GM23338 (cell line): Measurements from ENCODE around the gene PTPN21. TPM values are rescaled to one million over a fixed set of nuclear protein-coding genes. Genes with fewer than 3 reads are reported as not detected.

Experiments used
- ATAC-seq: fragments of 200-7000 bp; cut with Tn5 transposase; 3 replicates; pipeline ENCODE4 v1.9.1; 2020
- DNase-seq: peaks from one replicate; pipeline ENCODE4 v3.0.0-alpha.2; 2015; ENCODE audit warnings: low spot score
- H2AFZ ChIP-seq: fragments of 200-600 bp; sonication (generic); 2 replicates; pipeline ENCODE4 v1.8.0; 2016; ENCODE audit warnings: antibody characterized with exemption, mild to moderate bottlenecking, moderate library complexity
- H3F3A ChIP-seq: fragments of 200-600 bp; sonication (generic); replicated peaks from 2 replicates; pipeline ENCODE4 v1.8.0; 2017; ENCODE audit warnings: antibody characterized with exemption, mixed run types, low read depth
- H3K27ac ChIP-seq: fragments of 200-600 bp; sonication (generic); 2 replicates; pipeline ENCODE4 v1.6.1; 2016; ENCODE audit warnings: low read depth
- H3K27me3 ChIP-seq: fragments of 200-600 bp; sonication (generic); 2 replicates; pipeline ENCODE4 v1.8.0; 2016; ENCODE audit warnings: mild to moderate bottlenecking, mixed run types, moderate library complexity; ENCODE audit not compliant: insufficient read depth
- H3K36me3 ChIP-seq: fragments of 200-600 bp; sonication (generic); 2 replicates; pipeline ENCODE4 v1.8.0; 2016; ENCODE audit warnings: mild to moderate bottlenecking; ENCODE audit not compliant: insufficient read depth
- H3K4me1 ChIP-seq: fragments of 200-600 bp; sonication (generic); 2 replicates; pipeline ENCODE4 v1.8.0; 2016; ENCODE audit warnings: mild to moderate bottlenecking, moderate library complexity; ENCODE audit not compliant: insufficient read depth
- H3K4me2 ChIP-seq: fragments of 200-600 bp; sonication (generic); 2 replicates; pipeline ENCODE4 v1.7.1; 2017; ENCODE audit warnings: mixed run types
- H3K4me3 ChIP-seq: fragments of 200-600 bp; sonication (generic); 2 replicates; pipeline ENCODE4 v1.6.1; 2016; ENCODE audit warnings: mixed run types
- H3K79me2 ChIP-seq: fragments of 200-600 bp; sonication (generic); replicated peaks from 2 replicates; pipeline ENCODE4 v1.8.0; 2017; ENCODE audit warnings: mild to moderate bottlenecking; ENCODE audit not compliant: insufficient read depth
- H3K9me2 ChIP-seq: fragments of 200-600 bp; sonication (generic); 2 replicates; pipeline ENCODE4 v1.8.0; 2017; ENCODE audit not compliant: insufficient read depth
- H4K20me1 ChIP-seq: fragments of 200-600 bp; sonication (generic); replicated peaks from 2 replicates; pipeline ENCODE4 v1.8.0; 2017; ENCODE audit warnings: mild to moderate bottlenecking; ENCODE audit not compliant: insufficient read depth
- H3K27ac Mint-ChIP-seq: 2 replicates; pipeline ENCODE4 v1.8.0; 2020; ENCODE audit warnings: inconsistent platforms, mild to moderate bottlenecking, moderate library complexity, mixed read lengths
- H3K27me3 Mint-ChIP-seq: 3 replicates; pipeline ENCODE4 v1.8.0; 2022; ENCODE audit warnings: low read depth, mild to moderate bottlenecking, moderate library complexity, mixed read lengths, inconsistent platforms; ENCODE audit not compliant: insufficient read depth, poor library complexity
- H3K36me3 Mint-ChIP-seq: 3 replicates; pipeline ENCODE4 v1.8.0; 2021; ENCODE audit warnings: low read depth, mild to moderate bottlenecking, inconsistent platforms, moderate library complexity, mixed read lengths
- H3K4me1 Mint-ChIP-seq: 3 replicates; pipeline ENCODE4 v1.8.0; 2020; ENCODE audit warnings: mild to moderate bottlenecking, inconsistent platforms, mixed read lengths
- H3K4me3 Mint-ChIP-seq: 3 replicates; pipeline ENCODE4 v1.8.0; 2021; ENCODE audit warnings: moderate library complexity, mild to moderate bottlenecking, inconsistent platforms, mixed read lengths
- H3K9me3 Mint-ChIP-seq: 3 replicates; pipeline ENCODE4 v1.8.0; 2020; ENCODE audit warnings: moderate library complexity, mild to moderate bottlenecking, inconsistent platforms, mixed read lengths
- JUNB ChIP-seq: IDR thresholded peaks from one replicate; pipeline ENCODE4 v1.6.1; 2016; ENCODE audit warnings: antibody characterized with exemption; ENCODE audit not compliant: unreplicated experiment
- ZNF114 ChIP-seq: fragments of 250-450 bp; sonication (Bioruptor Pico); IDR thresholded peaks from 2 replicates; pipeline ENCODE4 v1.5.0; 2020; ENCODE audit warnings: mild to moderate bottlenecking, moderate library complexity
- ZNF331 ChIP-seq: fragments of 250-450 bp; sonication (Bioruptor Pico); IDR thresholded peaks from 2 replicates; pipeline ENCODE4 v1.5.0; 2020; ENCODE audit warnings: low read depth, mild to moderate bottlenecking, moderate library complexity
- polyA plus RNA-seq: library from polyadenylated mRNA; unstranded; fragments of >200 nt; fragmentation: Nextera tagmentation; extraction: Ambion mirVana; gene quantifications from 2 replicates; pipeline ENCODE4 v1.2.1, GENCODE V29; 2016
- total RNA-seq: library from RNA; depleted of rRNA; stranded (reverse); fragments of >200 nt; shearing (Covaris generic); gene quantifications from 2 replicates; pipeline ENCODE4 v1.2.3, GENCODE V29; 2014
- TF ChIP-seq, protein P1 (sequence below), 2 experiments: fragments of 200-600 bp in 1 of 2; sonication (generic) in 1 of 2; conservative IDR thresholded peaks; 2 replicates each; pipeline versions ENCODE4 v1.5.1 to v1.6.1; 2016 to 2017; ENCODE audit warnings: antibody characterized with exemption in 2 of 2, low read depth in 2 of 2, mild to moderate bottlenecking in 2 of 2, moderate library complexity in 1 of 2
- TF ChIP-seq, protein P2 (sequence below): fragments of 250-450 bp; sonication (Bioruptor Pico); IDR thresholded peaks from 2 replicates; pipeline ENCODE4 v1.5.0; 2020; ENCODE audit warnings: mild to moderate bottlenecking, moderate library complexity

Gene PTPN21
- total and polyA plus RNA-seq, 2 experiments from 2014 or later = 2.7 to 5.6 TPM

DNA sequence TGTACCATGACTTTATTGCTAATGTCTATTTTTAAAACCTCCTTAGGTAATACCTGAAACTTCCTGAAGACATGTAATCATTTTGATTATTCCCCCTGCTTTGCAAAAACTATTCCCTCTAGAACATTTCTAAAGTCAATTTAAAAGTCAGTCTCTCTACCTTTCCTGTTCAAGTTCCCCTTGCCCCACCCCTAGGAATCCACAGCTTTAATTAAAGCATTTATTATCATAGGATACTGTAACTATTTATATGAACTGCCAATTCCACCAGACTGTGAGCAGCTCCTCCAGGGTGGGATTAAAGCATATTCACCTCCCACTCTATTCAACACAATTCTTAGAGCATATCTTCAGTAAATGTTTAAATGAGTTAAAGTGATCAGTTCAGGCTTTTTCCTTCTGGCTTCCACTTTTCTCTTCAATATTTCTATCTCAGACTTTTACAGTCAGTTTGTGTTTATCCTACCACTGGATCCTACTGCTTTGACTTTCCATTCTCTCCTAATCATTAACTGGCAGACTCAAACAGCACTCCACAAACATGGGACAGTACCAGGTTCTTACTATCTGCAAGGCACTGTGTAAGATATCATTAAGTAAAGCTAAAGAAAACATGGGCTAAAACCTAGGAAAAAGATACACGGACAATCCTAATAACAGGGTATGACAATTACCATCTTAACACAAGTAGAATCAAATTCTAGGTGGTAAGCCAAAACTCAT is 39.1 kb downstream of the PTPN21 start:
- Histone ChIP-seq H3K9me2 (no peaks in the 10 kb centered on the region), H4K20me1 (peaks cover 3% of the 10 kb centered on the region), H3K4me3 (no peak overlapping the region), H3K36me3 (no peaks in the 10 kb centered on the region), H2AFZ (no peak overlapping the region), H3K4me1 (no peaks in the 10 kb centered on the region), H3K27ac (no peak overlapping the region), H3F3A (no peaks in the 10 kb centered on the region), H3K79me2 (no peaks in the 10 kb centered on the region), H3K4me2 (no peak overlapping the region), H3K27me3 (no peaks in the 10 kb centered on the region)
- no peaks in the 10 kb centered on the region for H3K36me3 Mint-ChIP-seq
- no peak for ATAC-seq
- H3K4me3 Mint-ChIP-seq = no peak overlapping the region
- no peak for DNase-seq
- peaks cover 1% of the 10 kb centered on the region for H3K27me3 Mint-ChIP-seq
- TF ChIP-seq ZNF331 (CRISPR knock-in tag) (no peak), JUNB (no peak), ZNF114 (CRISPR knock-in tag) (no peak)
- TF ChIP-seq, protein P1, sequence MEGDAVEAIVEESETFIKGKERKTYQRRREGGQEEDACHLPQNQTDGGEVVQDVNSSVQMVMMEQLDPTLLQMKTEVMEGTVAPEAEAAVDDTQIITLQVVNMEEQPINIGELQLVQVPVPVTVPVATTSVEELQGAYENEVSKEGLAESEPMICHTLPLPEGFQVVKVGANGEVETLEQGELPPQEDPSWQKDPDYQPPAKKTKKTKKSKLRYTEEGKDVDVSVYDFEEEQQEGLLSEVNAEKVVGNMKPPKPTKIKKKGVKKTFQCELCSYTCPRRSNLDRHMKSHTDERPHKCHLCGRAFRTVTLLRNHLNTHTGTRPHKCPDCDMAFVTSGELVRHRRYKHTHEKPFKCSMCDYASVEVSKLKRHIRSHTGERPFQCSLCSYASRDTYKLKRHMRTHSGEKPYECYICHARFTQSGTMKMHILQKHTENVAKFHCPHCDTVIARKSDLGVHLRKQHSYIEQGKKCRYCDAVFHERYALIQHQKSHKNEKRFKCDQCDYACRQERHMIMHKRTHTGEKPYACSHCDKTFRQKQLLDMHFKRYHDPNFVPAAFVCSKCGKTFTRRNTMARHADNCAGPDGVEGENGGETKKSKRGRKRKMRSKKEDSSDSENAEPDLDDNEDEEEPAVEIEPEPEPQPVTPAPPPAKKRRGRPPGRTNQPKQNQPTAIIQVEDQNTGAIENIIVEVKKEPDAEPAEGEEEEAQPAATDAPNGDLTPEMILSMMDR (conservative IDR thresholded peaks at IDR 0.05; ENCODE audit: low read depth in 2 of 2) = no peak
- TF ChIP-seq, protein P2, sequence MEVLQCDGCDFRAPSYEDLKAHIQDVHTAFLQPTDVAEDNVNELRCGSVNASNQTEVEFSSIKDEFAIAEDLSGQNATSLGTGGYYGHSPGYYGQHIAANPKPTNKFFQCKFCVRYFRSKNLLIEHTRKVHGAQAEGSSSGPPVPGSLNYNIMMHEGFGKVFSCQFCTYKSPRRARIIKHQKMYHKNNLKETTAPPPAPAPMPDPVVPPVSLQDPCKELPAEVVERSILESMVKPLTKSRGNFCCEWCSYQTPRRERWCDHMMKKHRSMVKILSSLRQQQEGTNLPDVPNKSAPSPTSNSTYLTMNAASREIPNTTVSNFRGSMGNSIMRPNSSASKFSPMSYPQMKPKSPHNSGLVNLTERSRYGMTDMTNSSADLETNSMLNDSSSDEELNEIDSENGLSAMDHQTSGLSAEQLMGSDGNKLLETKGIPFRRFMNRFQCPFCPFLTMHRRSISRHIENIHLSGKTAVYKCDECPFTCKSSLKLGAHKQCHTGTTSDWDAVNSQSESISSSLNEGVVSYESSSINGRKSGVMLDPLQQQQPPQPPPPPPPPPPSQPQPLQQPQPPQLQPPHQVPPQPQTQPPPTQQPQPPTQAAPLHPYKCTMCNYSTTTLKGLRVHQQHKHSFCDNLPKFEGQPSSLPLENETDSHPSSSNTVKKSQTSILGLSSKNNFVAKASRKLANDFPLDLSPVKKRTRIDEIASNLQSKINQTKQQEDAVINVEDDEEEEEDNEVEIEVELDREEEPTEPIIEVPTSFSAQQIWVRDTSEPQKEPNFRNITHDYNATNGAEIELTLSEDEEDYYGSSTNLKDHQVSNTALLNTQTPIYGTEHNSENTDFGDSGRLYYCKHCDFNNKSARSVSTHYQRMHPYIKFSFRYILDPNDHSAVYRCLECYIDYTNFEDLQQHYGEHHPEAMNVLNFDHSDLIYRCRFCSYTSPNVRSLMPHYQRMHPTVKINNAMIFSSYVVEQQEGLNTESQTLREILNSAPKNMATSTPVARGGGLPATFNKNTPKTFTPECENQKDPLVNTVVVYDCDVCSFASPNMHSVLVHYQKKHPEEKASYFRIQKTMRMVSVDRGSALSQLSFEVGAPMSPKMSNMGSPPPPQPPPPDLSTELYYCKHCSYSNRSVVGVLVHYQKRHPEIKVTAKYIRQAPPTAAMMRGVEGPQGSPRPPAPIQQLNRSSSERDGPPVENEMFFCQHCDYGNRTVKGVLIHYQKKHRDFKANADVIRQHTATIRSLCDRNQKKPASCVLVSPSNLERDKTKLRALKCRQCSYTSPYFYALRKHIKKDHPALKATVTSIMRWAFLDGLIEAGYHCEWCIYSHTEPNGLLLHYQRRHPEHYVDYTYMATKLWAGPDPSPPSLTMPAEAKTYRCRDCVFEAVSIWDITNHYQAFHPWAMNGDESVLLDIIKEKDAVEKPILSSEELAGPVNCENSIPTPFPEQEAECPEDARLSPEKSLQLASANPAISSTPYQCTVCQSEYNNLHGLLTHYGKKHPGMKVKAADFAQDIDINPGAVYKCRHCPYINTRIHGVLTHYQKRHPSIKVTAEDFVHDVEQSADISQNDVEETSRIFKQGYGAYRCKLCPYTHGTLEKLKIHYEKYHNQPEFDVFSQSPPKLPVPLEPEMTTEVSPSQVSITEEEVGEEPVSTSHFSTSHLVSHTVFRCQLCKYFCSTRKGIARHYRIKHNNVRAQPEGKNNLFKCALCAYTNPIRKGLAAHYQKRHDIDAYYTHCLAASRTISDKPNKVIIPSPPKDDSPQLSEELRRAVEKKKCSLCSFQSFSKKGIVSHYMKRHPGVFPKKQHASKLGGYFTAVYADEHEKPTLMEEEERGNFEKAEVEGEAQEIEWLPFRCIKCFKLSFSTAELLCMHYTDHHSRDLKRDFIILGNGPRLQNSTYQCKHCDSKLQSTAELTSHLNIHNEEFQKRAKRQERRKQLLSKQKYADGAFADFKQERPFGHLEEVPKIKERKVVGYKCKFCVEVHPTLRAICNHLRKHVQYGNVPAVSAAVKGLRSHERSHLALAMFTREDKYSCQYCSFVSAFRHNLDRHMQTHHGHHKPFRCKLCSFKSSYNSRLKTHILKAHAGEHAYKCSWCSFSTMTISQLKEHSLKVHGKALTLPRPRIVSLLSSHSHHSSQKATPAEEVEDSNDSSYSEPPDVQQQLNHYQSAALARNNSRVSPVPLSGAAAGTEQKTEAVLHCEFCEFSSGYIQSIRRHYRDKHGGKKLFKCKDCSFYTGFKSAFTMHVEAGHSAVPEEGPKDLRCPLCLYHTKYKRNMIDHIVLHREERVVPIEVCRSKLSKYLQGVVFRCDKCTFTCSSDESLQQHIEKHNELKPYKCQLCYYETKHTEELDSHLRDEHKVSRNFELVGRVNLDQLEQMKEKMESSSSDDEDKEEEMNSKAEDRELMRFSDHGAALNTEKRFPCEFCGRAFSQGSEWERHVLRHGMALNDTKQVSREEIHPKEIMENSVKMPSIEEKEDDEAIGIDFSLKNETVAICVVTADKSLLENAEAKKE = no peak
- H3K4me1 Mint-ChIP-seq = no peaks in the 10 kb centered on the region
- H3K27ac Mint-ChIP-seq = no peak overlapping the region
- no peaks in the 10 kb centered on the region for H3K9me3 Mint-ChIP-seq
